Panc1 (cell line): ENCODE data around the gene KRTAP9-8. TPM values are rescaled to one million over a fixed set of nuclear protein-coding genes. Genes with fewer than 3 reads are reported as not detected.
"Not testable (repeated sequence)": the region's sequence is repeated elsewhere in the genome, so short reads cannot be mapped to it uniquely, and the experiment has no call there.

Experiments used
- ATAC-seq: fragments of 200-7000 bp; cut with Tn5 transposase; 2 replicates; pipeline ENCODE4 v1.9.1; 2020; ENCODE audit warnings: mild to moderate bottlenecking, moderate library complexity
- BruUV-seq: library from RNA; stranded (reverse); fragments of 400-500 nt; replicated peaks from 2 replicates; lab custom pipeline; 2021; lab: Mats Ljungman, UMichigan
- CTCF ChIA-PET: fragments of 300-600 bp; sonication (Branson Sonifier 250); formaldehyde crosslinking; loops from one replicate; lab custom pipeline; 2022; ENCODE audit warnings: antibody characterized with exemption; lab: Charles Lee
- POLR2A ChIA-PET: fragments of 300-600 bp; sonication (Branson Sonifier 250); formaldehyde crosslinking; loops from one replicate; lab custom pipeline; 2022; ENCODE audit warnings: antibody characterized with exemption; lab: Charles Lee
- DNase-seq: peaks from one replicate; pipeline ENCODE4 v3.0.0-alpha.2; 2010; ENCODE audit warnings: low read depth, low spot score
- H3K27ac ChIP-seq: 2 replicates; pipeline ENCODE4 v1.5.1; 2011; ENCODE audit warnings: mild to moderate bottlenecking, low read length, inconsistent platforms
- H3K27me3 ChIP-seq: fragments of 200-500 bp; sonication (Bioruptor generic); 2 replicates; pipeline ENCODE4 v1.6.0; 2014; ENCODE audit warnings: low read length, inconsistent platforms; ENCODE audit not compliant: control insufficient read depth, insufficient read depth
- H3K36me3 ChIP-seq: fragments of 200-500 bp; sonication (Bioruptor generic); 2 replicates; pipeline ENCODE4 v1.5.1; 2014; ENCODE audit warnings: inconsistent platforms, mild to moderate bottlenecking, low read length, moderate library complexity; ENCODE audit not compliant: control insufficient read depth, insufficient read depth
- H3K4me1 ChIP-seq: 2 replicates; pipeline ENCODE4 v1.5.1; 2011; ENCODE audit warnings: inconsistent platforms, mild to moderate bottlenecking, low read length, moderate library complexity; ENCODE audit not compliant: control insufficient read depth, insufficient read depth
- H3K4me3 ChIP-seq, 2 experiments: 2 replicates each; pipeline ENCODE4 v1.5.1; 2011 to 2012; ENCODE audit warnings: low read depth in 2 of 2, low read length in 2 of 2, mild to moderate bottlenecking in 2 of 2, inconsistent platforms in 1 of 2, moderate library complexity in 1 of 2
- H3K9me3 ChIP-seq: fragments of 200-500 bp; sonication (Bioruptor generic); 2 replicates; pipeline ENCODE4 v1.5.1; 2014; ENCODE audit warnings: low read depth, mild to moderate bottlenecking, inconsistent platforms, low read length, moderate library complexity; ENCODE audit not compliant: control insufficient read depth, insufficient read depth
- CTCF ChIP-seq: fragments of 450-650 bp; IDR thresholded peaks from 2 replicates; pipeline ENCODE4 v1.5.1; 2017; ENCODE audit warnings: mild to moderate bottlenecking
- POLR2AphosphoS5 ChIP-seq: IDR thresholded peaks from 2 replicates; pipeline ENCODE4 v1.6.1; 2012; ENCODE audit warnings: mild to moderate bottlenecking, low read depth, low read length, moderate library complexity
- REST ChIP-seq, 2 experiments: IDR thresholded peaks; 2 replicates each; pipeline ENCODE4 v1.6.1; 2011 to 2012; ENCODE audit warnings: low read depth in 2 of 2, control low read depth in 1 of 2, low read length in 1 of 2, mild to moderate bottlenecking in 1 of 2, moderate library complexity in 1 of 2; ENCODE audit not compliant: insufficient read depth in 1 of 2
- SIN3A ChIP-seq: IDR thresholded peaks from 2 replicates; pipeline ENCODE4 v1.6.1; 2012; ENCODE audit warnings: low read depth, mild to moderate bottlenecking, low read length, moderate library complexity, borderline replicate concordance; ENCODE audit not compliant: insufficient read depth
- TCF7L2 ChIP-seq: IDR thresholded peaks from 2 replicates; pipeline ENCODE4 v1.6.1; 2011; ENCODE audit warnings: mild to moderate bottlenecking, low read depth, low read length, inconsistent platforms
- in situ Hi-C: cut with HindIII; loops from 2 replicates; pipeline ENCODE4 v1.10.0; 2016; ENCODE audit warnings: low sequenced_read_pairs, low pct_unique_long_range_greater_than_20kb
- intact Hi-C: fragments of 100-400 bp; cut with micrococcal nuclease; formaldehyde crosslinking; loops from one replicate; pipeline ENCODE4 v1.10.0; 2022; ENCODE audit not compliant: unreplicated experiment
- total RNA-seq: library from RNA; stranded (reverse); gene quantifications from one replicate; pipeline ENCODE4 v1.2.1, GENCODE V29; 2021; ENCODE audit not compliant: unreplicated experiment

Gene KRTAP9-8
- total RNA-seq, 1 experiment from 2014 or later, result not detected

- Histone ChIP-seq H3K4me3 (no peak overlapping the region), H3K27ac (no peak overlapping the region), H3K27me3 (peaks cover 40% of the 10 kb centered on the region), H3K9me3 (no peaks in the 10 kb centered on the region), H3K36me3 (no peaks in the 10 kb centered on the region), H3K4me1 (no peaks in the 10 kb centered on the region)
- POLR2A ChIA-PET, result no interaction called here
- DNase-seq, result no peak
- TF ChIP-seq CTCF, result no peak
- TF ChIP-seq SIN3A, result no peak
- ATAC-seq, result no peak
- CTCF ChIA-PET, result no interaction called here
- no TSS peak for BruUV-seq
- intact Hi-C loops, result no loop called here
- in situ Hi-C loops, result no loop called here
Measured at GRCh38 chr17:41230094-41230493, 7.7 kb upstream of the KRTAP9-8 start.

DNA sequence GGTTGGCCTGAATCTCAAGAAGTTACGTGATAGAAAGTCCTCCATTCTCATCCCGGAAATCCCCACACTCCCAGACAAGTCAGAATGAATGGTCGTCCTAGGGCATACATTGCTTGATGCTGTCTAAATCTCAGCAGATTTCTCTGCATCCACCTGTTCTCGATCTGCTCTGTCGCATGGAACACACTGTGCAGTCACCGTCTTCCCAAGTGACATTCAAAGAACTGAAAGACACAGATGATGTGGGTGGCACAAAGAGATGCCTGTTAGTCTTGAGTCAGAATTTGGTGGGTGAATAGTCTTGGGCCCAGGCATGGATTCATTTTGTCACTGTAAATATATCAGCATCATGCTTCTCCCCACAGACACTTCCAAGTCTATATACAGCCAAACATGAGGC lies 6.1 kb upstream of the KRTAP9-8 start:
- no peaks in the 10 kb centered on the region for H3K9me3 ChIP-seq
- DNase-seq (no peak), ATAC-seq (no peak)
- intact Hi-C loops, result no loop called here
- no peak overlapping the region for H3K4me3 ChIP-seq
- TF ChIP-seq SIN3A (no peak), REST (IDR thresholded peaks at IDR 0.05; ENCODE audit: insufficient read depth in 1 of 2, low read depth in 2 of 2, low read length in 1 of 2) (no peak), CTCF (no peak), TCF7L2 (no peak), POLR2AphosphoS5 (no peak)
- no peaks in the 10 kb centered on the region for H3K36me3 ChIP-seq
- POLR2A ChIA-PET, result no interaction called here
- peaks cover 42% of the 10 kb centered on the region for H3K27me3 ChIP-seq
- no peak overlapping the region for H3K27ac ChIP-seq
- in situ Hi-C loops, result no loop called here
- BruUV-seq, result no TSS peak
- no peaks in the 10 kb centered on the region for H3K4me1 ChIP-seq
- CTCF ChIA-PET, result no interaction called here

GRCh38 chr17:41232399-41233105 lies 5.2 kb upstream of the KRTAP9-8 start, which contains the start of gene KRTAP9-3:
Gene KRTAP9-3, plus strand, starts transcription at chr17:41232449. Its CDS starts 53 bp downstream, at chr17:41232502.
- H3K9me3 ChIP-seq, H3K4me3 ChIP-seq, ATAC-seq, H3K27ac ChIP-seq, in situ Hi-C loops, intact Hi-C loops, POLR2A ChIA-PET, H3K4me1 ChIP-seq, DNase-seq, BruUV-seq, H3K36me3 ChIP-seq: not testable (repeated sequence)
- CTCF ChIA-PET, result interaction anchor here (0.6 kb wide), 1 partner anchor 90 kb away, joined by 4 read pairs; no protein-coding TSS in a partner anchor
- peaks cover 42% of the 10 kb centered on the region for H3K27me3 ChIP-seq

- H3K36me3 ChIP-seq, POLR2A ChIA-PET, H3K27ac ChIP-seq, BruUV-seq, CTCF ChIA-PET, DNase-seq, H3K4me3 ChIP-seq, H3K9me3 ChIP-seq, intact Hi-C loops, ATAC-seq, H3K4me1 ChIP-seq, in situ Hi-C loops: not testable (repeated sequence)
- peaks cover 24% of the 10 kb centered on the region for H3K27me3 ChIP-seq
Measured at GRCh38 chr17:41237116-41237515, 683 bp upstream of the KRTAP9-8 start.
